Mesothelial cell of epicardium (in vitro differentiated cells): Measurements from ENCODE around the gene PREX1. TPM values are rescaled to one million over a fixed set of nuclear protein-coding genes. Genes with fewer than 3 reads are reported as not detected.

Experiments used
- DNase-seq, 2 experiments: peaks; one replicate each; pipeline ENCODE4 v3.0.0; 2021; ENCODE audit warnings: low spot score in 2 of 2; ENCODE audit not compliant: unreplicated experiment in 2 of 2
- H3K27ac Mint-ChIP-seq: 2 replicates; pipeline ENCODE4 v1.8.0; 2021; ENCODE audit warnings: mixed read lengths
- H3K27me3 Mint-ChIP-seq: 2 replicates; pipeline ENCODE4 v1.8.0; 2021; ENCODE audit warnings: low read depth, mixed read lengths
- H3K36me3 Mint-ChIP-seq: 2 replicates; pipeline ENCODE4 v1.8.0; 2021; ENCODE audit warnings: mixed read lengths
- H3K4me1 Mint-ChIP-seq: 2 replicates; pipeline ENCODE4 v1.8.0; 2021; ENCODE audit warnings: mixed read lengths
- H3K4me3 Mint-ChIP-seq: 2 replicates; pipeline ENCODE4 v1.8.0; 2021; ENCODE audit warnings: mild to moderate bottlenecking, moderate library complexity, mixed read lengths
- H3K9me3 Mint-ChIP-seq: 2 replicates; pipeline ENCODE4 v1.8.0; 2021; ENCODE audit warnings: mixed read lengths
- CTCF ChIP-seq: fragments of 200-600 bp; sonication (generic); IDR thresholded peaks from one replicate; pipeline ENCODE4 v1.5.0; 2021; ENCODE audit warnings: antibody characterized with exemption; ENCODE audit not compliant: unreplicated experiment
- total RNA-seq: library from RNA; stranded (reverse); gene quantifications from 3 replicates; pipeline ENCODE4 v1.2.1, GENCODE V29; 2021

Gene PREX1
- total RNA-seq, 1 donor from 2014 or later, result 8.3 TPM

- no peak for TF ChIP-seq CTCF
- Mint-ChIP-seq H3K27ac (no peak overlapping the region), H3K36me3 (no peaks in the 10 kb centered on the region), H3K4me3 (no peak overlapping the region), H3K4me1 (peaks cover 4% of the 10 kb centered on the region), H3K27me3 (peaks cover 2% of the 10 kb centered on the region), H3K9me3 (no peaks in the 10 kb centered on the region)
- DNase-seq, result no peak
These were observed 213.1 kb downstream of the PREX1 start for GRCh38 chr20:48614593-48615274.

GRCh38 chr20:48613926-48614325 lies 213.9 kb downstream of the PREX1 start:
- Mint-ChIP-seq H3K4me3 (no peak overlapping the region), H3K27me3 (peaks cover 2% of the 10 kb centered on the region), H3K9me3 (no peaks in the 10 kb centered on the region), H3K27ac (no peak overlapping the region), H3K4me1 (no peaks in the 10 kb centered on the region), H3K36me3 (no peaks in the 10 kb centered on the region)
- no peak for TF ChIP-seq CTCF
- no peak for DNase-seq

GRCh38 chr20:48612335-48612734 lies 215.5 kb downstream of the PREX1 start:
- H3K27ac Mint-ChIP-seq, result no peak overlapping the region
- no peaks in the 10 kb centered on the region for H3K36me3 Mint-ChIP-seq
- no peaks in the 10 kb centered on the region for H3K27me3 Mint-ChIP-seq
- no peak for TF ChIP-seq CTCF
- H3K4me1 Mint-ChIP-seq, result peaks cover 5% of the 10 kb centered on the region
- no peak for DNase-seq
- H3K9me3 Mint-ChIP-seq, result no peaks in the 10 kb centered on the region
- no peak overlapping the region for H3K4me3 Mint-ChIP-seq

- no peak for TF ChIP-seq CTCF
- H3K4me1 Mint-ChIP-seq, result peaks cover 5% of the 10 kb centered on the region
- no peak overlapping the region for H3K27ac Mint-ChIP-seq
- H3K36me3 Mint-ChIP-seq, result no peaks in the 10 kb centered on the region
- H3K27me3 Mint-ChIP-seq, result no peaks in the 10 kb centered on the region
- no peak for DNase-seq
- no peak overlapping the region for H3K4me3 Mint-ChIP-seq
- H3K9me3 Mint-ChIP-seq, result no peaks in the 10 kb centered on the region
These were observed 216.8 kb downstream of the PREX1 start for GRCh38 chr20:48610996-48611395.

GRCh38 chr20:48609491-48609978 lies 218.3 kb downstream of the PREX1 start:
- Mint-ChIP-seq H3K4me1 (peaks cover 5% of the 10 kb centered on the region), H3K27me3 (no peaks in the 10 kb centered on the region), H3K4me3 (no peak overlapping the region), H3K27ac (no peak overlapping the region), H3K9me3 (no peaks in the 10 kb centered on the region), H3K36me3 (no peaks in the 10 kb centered on the region)
- no peak for DNase-seq
- no peak for TF ChIP-seq CTCF

- no peaks in the 10 kb centered on the region for H3K27me3 Mint-ChIP-seq
- H3K4me3 Mint-ChIP-seq, result no peak overlapping the region
- DNase-seq, result no peak
- no peaks in the 10 kb centered on the region for H3K36me3 Mint-ChIP-seq
- no peaks in the 10 kb centered on the region for H3K9me3 Mint-ChIP-seq
- no peak for TF ChIP-seq CTCF
- peaks cover 5% of the 10 kb centered on the region for H3K4me1 Mint-ChIP-seq
- no peak overlapping the region for H3K27ac Mint-ChIP-seq
These were observed 219.0 kb downstream of the PREX1 start for GRCh38 chr20:48608756-48609155.
